Measurements from ENCODE around the gene UNC13B.
"Not testable (repeated sequence)": the region's sequence is repeated elsewhere in the genome, so short reads cannot be mapped to it uniquely, and the experiment has no call there.

Gene UNC13B

DNA sequence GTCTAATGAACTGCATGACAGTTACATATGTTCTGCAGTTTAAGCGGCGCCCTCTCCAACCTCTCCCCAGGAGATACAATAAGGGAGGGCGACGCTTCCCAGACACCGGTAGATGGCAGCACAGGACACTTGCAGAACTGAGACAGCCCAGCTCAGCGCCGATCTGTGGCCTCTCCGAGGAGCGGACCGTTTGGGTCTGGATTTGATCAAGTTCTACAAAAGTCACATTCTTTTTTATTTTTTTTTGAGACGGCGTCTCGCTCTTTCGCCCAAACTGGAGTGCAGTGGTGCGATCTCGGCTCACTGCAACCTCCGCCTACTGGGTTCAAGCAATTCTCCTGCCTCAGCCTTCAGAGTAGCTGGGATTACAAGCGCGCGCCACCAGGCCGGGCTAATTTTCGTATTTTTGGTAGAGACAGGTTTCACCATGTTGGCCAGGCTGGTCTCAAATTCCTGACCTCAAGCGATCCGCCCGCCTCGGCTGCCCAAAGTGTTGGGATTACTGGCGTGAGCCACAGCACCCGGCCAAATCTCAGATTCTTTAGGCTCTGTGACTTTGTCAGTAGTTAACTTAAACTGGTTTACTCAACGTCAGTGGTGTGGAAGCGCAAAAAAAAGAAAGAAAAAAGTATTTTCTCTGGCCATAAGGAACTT lies 44.8 kb upstream of the UNC13B start:
- H3K4me2 ChIP-seq, result peak overlapping the region; percentile 89 to 99 (median 97)
- peak overlapping the region in 4 of 11 experiments; percentile 3 to 100 (median 64); a peak in 5 of 22 replicates for H3K27ac ChIP-seq
- no peaks in the 10 kb centered on the region for H3K27me3 ChIP-seq
- no peak for TF ChIP-seq Cebpa-rat (IDR thresholded peaks at IDR 0.05)
- peak overlapping the region; percentile 20 to 100 (median 94); a peak in 19 of 22 replicates for H3K9ac ChIP-seq
- H4K20me1 ChIP-seq, result peaks cover 0 to 9% (median 0%) of the 10 kb centered on the region in 11 experiments; a peak in 4 of 22 replicates
- peaks cover 29 to 42% (median 33%) of the 10 kb centered on the region in 10 experiments for H3K4me1 ChIP-seq
- peak overlapping the region; percentile 73 to 91 (median 76) for H3K4me3 ChIP-seq
- no peaks in the 10 kb centered on the region for H3K36me3 ChIP-seq
- H3K9me3 ChIP-seq (replicated peaks in 1 of 11), result no peaks in the 10 kb centered on the region

DNA sequence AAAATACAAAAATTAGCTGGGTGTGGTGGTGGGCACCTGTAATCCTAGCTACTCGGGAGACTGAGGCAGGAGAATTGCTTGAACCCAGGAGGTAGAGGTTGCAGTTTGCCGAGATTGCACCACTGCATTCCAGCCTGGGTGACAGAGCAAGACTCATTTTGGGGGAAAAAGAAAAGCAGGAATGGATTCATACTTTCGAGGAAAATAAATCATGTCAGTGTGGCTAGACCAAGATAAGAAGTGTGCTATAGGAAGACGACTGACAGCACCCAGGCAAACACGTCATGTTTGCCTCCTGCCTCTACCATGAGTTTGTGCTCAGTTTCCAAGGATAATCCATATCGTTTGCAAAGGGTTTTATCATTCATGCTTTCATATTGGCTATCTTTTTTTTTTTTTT lies 26.9 kb upstream of the UNC13B start:
- H3K27me3 ChIP-seq, result no peaks in the 10 kb centered on the region
- no peaks in the 10 kb centered on the region for H4K20me1 ChIP-seq
- H3K9me3 ChIP-seq (replicated peaks in 1 of 11), result peaks cover 40 to 69% (median 44%) of the 10 kb centered on the region in 11 experiments
- no peak overlapping the region for H3K9ac ChIP-seq
- H3K36me3 ChIP-seq, result no peaks in the 10 kb centered on the region
- H3K4me3 ChIP-seq, result no peak overlapping the region
- H3K27ac ChIP-seq, result no peak overlapping the region
- TF ChIP-seq Cebpa-rat (IDR thresholded peaks at IDR 0.05), result no peak
- H3K4me2 ChIP-seq, result no peak overlapping the region
- no peaks in the 10 kb centered on the region for H3K4me1 ChIP-seq

DNA sequence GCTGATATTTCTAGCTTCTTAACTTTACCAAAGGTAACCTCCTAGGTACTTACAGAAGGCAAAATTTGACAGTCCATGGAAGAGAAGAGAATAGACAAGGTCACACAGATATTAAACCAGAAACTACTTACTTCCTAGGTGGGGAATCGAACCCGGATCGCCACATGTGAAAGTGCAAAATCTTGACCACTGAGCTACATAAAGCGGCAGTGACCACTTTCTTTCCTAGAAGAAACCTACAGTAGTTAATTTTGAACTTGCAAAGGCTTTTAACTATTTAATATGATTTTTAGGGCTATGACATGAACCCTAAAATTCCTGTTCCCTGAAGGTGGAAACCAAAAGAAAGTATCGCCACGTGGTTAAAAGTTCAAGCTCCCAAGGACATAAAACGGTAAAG lies 25.8 kb upstream of the UNC13B start:
- Histone ChIP-seq H3K36me3 (no peaks in the 10 kb centered on the region; a peak in 1 of 22 replicates), H3K27me3 (no peaks in the 10 kb centered on the region), H3K4me1 (no peaks in the 10 kb centered on the region), H3K27ac (no peak overlapping the region), H3K4me3 (no peak overlapping the region), H3K4me2 (no peak overlapping the region), H3K9me3 (replicated peaks in 1 of 11) (peaks cover 39 to 72% (median 47%) of the 10 kb centered on the region in 11 experiments), H4K20me1 (no peaks in the 10 kb centered on the region), H3K9ac (no peak overlapping the region)
- no peak for TF ChIP-seq Cebpa-rat (IDR thresholded peaks at IDR 0.05)

DNA sequence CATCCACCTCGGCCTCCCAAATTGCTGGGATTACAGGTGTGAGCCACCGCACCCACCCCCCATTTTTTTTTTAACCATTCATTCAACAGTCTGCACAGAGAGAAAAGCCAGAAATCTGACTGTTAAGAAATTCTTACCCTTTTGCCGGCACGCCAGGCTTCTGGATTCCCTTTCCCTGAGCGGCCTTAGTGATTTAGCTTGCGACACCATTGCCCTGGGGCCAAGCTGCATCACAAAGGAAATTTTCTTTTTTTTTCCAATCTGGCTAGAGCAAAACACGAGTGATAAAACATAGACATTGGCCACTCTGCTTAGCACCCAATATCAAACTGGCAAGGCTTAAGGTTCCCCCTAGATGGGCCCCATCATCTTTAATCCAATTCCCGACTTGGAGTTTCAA lies 24.9 kb upstream of the UNC13B start:
- no peaks in the 10 kb centered on the region for H3K4me1 ChIP-seq
- no peaks in the 10 kb centered on the region for H3K27me3 ChIP-seq
- no peak overlapping the region for H3K9ac ChIP-seq
- H3K36me3 ChIP-seq, result peaks cover 0 to 5% (median 0%) of the 10 kb centered on the region in 11 experiments; a peak in 3 of 22 replicates
- peaks cover 39 to 73% (median 49%) of the 10 kb centered on the region in 11 experiments for H3K9me3 ChIP-seq (replicated peaks in 1 of 11)
- no peak overlapping the region for H3K4me2 ChIP-seq
- H4K20me1 ChIP-seq, result no peaks in the 10 kb centered on the region
- H3K27ac ChIP-seq, result no peak overlapping the region
- no peak for TF ChIP-seq Cebpa-rat (IDR thresholded peaks at IDR 0.05)
- no peak overlapping the region for H3K4me3 ChIP-seq

DNA sequence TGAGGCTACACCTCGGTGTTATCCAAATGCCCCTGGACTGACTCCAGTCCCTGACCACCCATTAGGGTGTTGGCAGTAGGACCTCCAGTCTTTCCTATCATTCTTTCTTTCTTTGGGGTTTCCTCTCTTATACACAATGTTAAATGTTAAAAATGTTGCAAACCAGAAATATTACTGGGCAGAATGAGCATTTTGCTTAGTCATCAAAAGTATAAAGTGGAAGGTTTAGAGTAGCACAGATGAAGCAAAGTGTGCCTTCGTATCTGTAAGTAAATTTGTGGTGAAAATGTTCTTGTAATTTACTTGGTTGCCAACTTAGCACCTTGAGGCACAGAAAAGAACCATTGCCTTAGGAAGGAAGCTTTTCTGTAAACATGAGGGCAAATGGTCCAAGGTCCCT lies 21.7 kb upstream of the UNC13B start:
- H3K4me2 ChIP-seq, result no peak overlapping the region

DNA sequence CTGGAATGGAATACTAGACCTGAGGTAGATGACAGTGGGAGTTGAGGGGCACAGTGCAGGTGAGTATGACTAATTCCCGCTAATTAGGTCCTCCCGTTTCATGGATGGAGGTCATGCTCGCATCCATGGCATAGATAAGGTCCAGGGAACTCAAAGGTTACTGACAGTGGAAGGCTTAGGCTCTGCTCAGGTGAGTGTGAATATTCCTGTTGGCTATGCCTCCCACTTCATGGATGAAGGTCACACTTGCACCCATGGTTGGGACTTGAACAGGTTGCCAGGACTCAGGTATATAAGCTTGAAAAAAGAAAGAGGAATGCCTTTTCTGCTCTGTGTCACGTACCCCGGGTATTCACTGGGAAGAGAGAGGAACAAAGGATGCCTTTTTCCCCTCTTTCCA lies 19.8 kb upstream of the UNC13B start:
- H3K27me3 ChIP-seq, result no peaks in the 10 kb centered on the region
- H3K9ac ChIP-seq, result no peak overlapping the region
- H3K9me3 ChIP-seq (replicated peaks in 1 of 11), result peaks cover 73 to 91% (median 78%) of the 10 kb centered on the region in 11 experiments
- H4K20me1 ChIP-seq, result no peaks in the 10 kb centered on the region
- H3K27ac ChIP-seq, result no peak overlapping the region
- H3K4me1 ChIP-seq, result no peaks in the 10 kb centered on the region
- H3K4me3 ChIP-seq, result peak overlapping the region in 1 of 10 experiments; percentile 24; a peak in 1 of 20 replicates
- H3K4me2 ChIP-seq, result no peak overlapping the region
- no peak for TF ChIP-seq Cebpa-rat (IDR thresholded peaks at IDR 0.05)
- peaks cover 0 to 19% (median 0%) of the 10 kb centered on the region in 11 experiments; a peak in 5 of 22 replicates for H3K36me3 ChIP-seq

More for the DNA sequence above, 21.7 kb upstream of the UNC13B start:
- no peak overlapping the region for H3K9ac ChIP-seq
- no peak overlapping the region for H3K4me3 ChIP-seq
- no peak overlapping the region for H3K27ac ChIP-seq
- TF ChIP-seq Cebpa-rat (IDR thresholded peaks at IDR 0.05), result no peak
- H3K9me3 ChIP-seq (replicated peaks in 1 of 11), result peaks cover 60 to 82% (median 68%) of the 10 kb centered on the region in 11 experiments
- H3K27me3 ChIP-seq, result no peaks in the 10 kb centered on the region
- H3K4me1 ChIP-seq, result no peaks in the 10 kb centered on the region
- no peaks in the 10 kb centered on the region for H4K20me1 ChIP-seq
- H3K36me3 ChIP-seq, result peaks cover 0 to 19% (median 0%) of the 10 kb centered on the region in 11 experiments; a peak in 5 of 22 replicates

DNA sequence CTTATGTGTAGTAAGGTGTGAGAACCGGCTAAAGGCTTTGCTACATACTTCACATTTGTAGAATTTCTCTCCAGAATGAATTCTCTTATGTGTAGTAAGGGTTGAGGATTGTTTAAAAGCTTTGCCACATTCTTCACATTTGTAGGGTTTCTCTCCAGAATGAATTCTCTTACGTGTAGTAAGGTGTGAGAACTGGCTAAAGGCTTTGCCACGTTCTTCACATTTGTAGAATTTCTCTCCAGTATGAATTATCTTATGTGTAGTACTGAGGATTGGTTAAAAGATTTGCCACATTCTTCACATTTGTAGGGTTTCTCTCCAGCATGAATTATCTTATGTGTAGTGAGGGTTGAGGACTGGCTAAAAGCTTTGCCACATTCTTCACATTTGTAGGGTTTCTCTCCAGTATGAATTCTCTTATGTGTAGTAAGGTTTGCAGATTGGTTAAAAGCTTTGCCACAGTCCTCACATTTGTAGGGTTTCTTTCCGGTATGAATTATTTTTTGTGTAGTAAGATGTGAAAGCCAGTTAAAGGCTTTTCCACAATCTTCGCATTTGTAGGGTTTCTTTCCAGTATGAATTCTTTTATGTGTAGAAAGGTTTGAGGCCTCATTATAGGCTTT lies 13.8 kb upstream of the UNC13B start:
- not testable (repeated sequence) for H4K20me1 ChIP-seq

DNA sequence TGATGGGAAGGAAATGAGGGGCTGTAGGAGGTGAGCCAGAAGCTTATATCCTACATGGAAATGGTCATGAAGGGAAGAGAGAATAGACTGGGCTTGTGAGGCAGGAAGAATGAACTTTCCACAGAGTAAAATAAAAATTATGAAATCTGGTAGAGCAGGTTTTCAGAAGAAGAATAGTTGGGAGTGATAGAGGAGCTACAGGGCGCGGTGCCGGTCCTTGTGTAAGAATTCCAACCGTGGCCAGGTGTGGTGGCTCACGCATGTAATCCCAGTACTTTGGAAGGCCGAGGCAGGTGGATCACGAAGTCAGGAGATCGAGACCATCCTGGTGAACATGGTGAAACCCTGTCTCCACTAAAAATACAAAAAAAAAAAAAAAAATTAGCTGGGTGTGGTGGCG lies 8.9 kb upstream of the UNC13B start:
- no peaks in the 10 kb centered on the region for H4K20me1 ChIP-seq
- H3K4me2 ChIP-seq, result no peak overlapping the region
- peaks cover 0 to 4% (median under 1%) of the 10 kb centered on the region in 10 experiments; a peak in 5 of 20 replicates for H3K4me1 ChIP-seq
- no peaks in the 10 kb centered on the region for H3K36me3 ChIP-seq
- no peaks in the 10 kb centered on the region for H3K27me3 ChIP-seq
- TF ChIP-seq Cebpa-rat (IDR thresholded peaks at IDR 0.05), result no peak
- H3K9ac ChIP-seq, result no peak overlapping the region
- peaks cover 49 to 100% (median 83%) of the 10 kb centered on the region in 11 experiments for H3K9me3 ChIP-seq (replicated peaks in 1 of 11)
- H3K4me3 ChIP-seq, result no peak overlapping the region
- H3K27ac ChIP-seq, result no peak overlapping the region

More for the DNA sequence above, 13.8 kb upstream of the UNC13B start:
- not testable (repeated sequence) for H3K4me3 ChIP-seq, H3K4me2 ChIP-seq, H3K36me3 ChIP-seq, H3K27me3 ChIP-seq, H3K4me1 ChIP-seq, H3K9ac ChIP-seq, H3K27ac ChIP-seq
- peaks cover 77 to 95% (median 84%) of the 10 kb centered on the region in 11 experiments for H3K9me3 ChIP-seq (replicated peaks in 1 of 11)

DNA sequence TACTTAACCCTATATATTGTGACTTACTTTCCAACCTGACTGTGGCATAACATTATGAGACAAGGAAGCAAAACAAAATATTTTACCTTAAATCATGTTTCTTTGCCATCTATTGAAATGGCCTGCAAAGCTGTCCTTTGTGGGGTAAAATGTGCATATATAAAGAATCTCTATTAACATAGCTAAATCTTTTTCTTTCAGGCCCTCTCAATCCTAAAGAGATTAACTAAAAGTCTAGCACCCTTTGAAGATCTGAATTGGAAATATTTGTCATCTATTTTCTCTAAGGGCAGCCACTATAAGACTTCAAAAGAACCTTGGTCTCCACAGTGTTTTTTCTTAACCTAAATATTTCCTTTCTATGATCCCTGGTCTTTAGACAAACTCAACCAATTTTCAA lies 5.0 kb upstream of the UNC13B start:
- Histone ChIP-seq H4K20me1 (no peaks in the 10 kb centered on the region), H3K27me3 (peaks cover 0 to under 1% (median 0%) of the 10 kb centered on the region in 11 experiments; a peak in 5 of 22 replicates), H3K36me3 (no peaks in the 10 kb centered on the region), H3K9ac (no peak overlapping the region), H3K4me3 (no peak overlapping the region), H3K4me2 (no peak overlapping the region), H3K4me1 (peaks cover 25 to 37% (median 28%) of the 10 kb centered on the region in 10 experiments), H3K27ac (no peak overlapping the region), H3K9me3 (replicated peaks in 1 of 11) (peaks cover 22 to 94% (median 69%) of the 10 kb centered on the region in 11 experiments; a peak in 21 of 22 replicates)
- no peak for TF ChIP-seq Cebpa-rat (IDR thresholded peaks at IDR 0.05)

DNA sequence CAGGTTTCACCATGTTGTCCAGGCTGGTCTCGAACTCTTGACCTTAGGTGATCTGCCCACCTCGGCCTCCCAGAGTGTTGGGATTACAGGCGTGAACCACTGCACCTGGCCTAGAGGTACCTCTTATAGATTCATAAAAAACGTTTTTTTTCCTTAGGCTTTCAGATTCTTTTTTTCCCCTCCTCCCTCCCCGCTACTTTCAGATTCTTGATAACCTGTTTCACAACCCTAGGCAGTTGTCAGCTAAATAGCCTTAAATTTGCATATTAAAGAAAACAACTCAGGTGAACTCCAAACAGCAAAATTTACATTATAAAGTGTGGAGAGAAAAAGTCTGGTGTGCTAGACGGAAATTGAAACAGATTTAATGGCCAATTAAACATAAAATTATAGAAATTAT lies 4.0 kb upstream of the UNC13B start:
- not testable (repeated sequence) for H3K4me3 ChIP-seq, H3K9ac ChIP-seq, H3K36me3 ChIP-seq, H4K20me1 ChIP-seq, H3K27ac ChIP-seq
- Histone ChIP-seq H3K9me3 (replicated peaks in 1 of 11) (peaks cover 21 to 85% (median 63%) of the 10 kb centered on the region in 11 experiments; a peak in 21 of 22 replicates), H3K4me2 (peak overlapping the region in 1 of 11 experiments; percentile 93; a peak in 1 of 22 replicates), H3K4me1 (peaks cover 32 to 46% (median 35%) of the 10 kb centered on the region in 10 experiments), H3K27me3 (peaks cover 0 to 11% (median 10%) of the 10 kb centered on the region in 11 experiments; a peak in 13 of 22 replicates)
